ENCODE results near the gene ANO1.

The ANO1 gene

DNA sequence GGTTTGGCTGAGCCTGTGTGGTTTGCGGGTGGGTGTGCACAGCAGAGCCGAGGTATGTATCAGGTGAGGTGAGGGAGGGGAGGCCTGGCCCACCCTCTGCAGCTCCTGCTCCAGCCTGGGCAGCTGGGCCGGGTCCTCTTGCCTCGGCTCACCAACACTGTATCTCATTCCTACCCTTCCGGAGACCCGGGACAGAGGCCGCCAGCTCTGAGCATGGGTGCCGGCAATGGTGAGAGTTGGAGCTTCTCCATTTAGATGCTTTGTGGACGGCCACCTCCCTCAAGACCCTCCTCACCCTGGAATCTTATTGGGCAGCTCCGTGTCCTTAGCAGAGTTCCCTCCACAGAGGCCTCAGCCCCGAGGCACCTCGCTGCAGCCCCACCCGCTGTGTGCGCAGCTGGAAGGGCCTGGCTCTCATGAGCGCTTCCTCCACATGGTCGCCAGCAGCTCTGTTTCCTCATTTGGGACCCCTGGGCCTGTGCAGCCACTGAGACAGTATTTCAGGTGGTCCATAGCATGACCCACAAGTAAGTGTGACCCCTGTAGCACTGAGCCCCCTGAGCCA is 55.7 kb downstream of the ANO1 start:
- in situ Hi-C loops (cut with MboI; ENCODE audit: low sequenced_read_pairs), result no loop called here

DNA sequence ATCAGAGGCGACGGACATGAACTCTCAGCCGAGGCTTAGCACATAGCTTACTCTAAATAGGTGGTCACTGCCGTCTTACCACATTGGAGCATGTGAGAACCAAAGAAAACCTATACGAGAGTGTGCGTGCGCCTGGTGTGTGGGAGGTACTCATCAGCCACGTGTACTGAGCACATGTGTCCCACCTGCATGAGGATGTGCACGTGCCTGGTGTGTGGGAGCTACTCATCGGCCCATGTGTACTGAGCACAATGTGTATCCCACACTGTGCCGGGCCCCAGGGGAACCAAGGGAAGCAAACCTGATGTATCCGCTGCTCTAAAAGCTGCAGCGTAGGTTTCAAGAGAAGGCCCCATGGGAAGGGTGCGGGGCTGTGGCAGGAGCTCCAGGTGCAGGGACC is 56.4 kb downstream of the ANO1 start:
- in situ Hi-C loops (cut with MboI; ENCODE audit: low sequenced_read_pairs), result no loop called here

DNA sequence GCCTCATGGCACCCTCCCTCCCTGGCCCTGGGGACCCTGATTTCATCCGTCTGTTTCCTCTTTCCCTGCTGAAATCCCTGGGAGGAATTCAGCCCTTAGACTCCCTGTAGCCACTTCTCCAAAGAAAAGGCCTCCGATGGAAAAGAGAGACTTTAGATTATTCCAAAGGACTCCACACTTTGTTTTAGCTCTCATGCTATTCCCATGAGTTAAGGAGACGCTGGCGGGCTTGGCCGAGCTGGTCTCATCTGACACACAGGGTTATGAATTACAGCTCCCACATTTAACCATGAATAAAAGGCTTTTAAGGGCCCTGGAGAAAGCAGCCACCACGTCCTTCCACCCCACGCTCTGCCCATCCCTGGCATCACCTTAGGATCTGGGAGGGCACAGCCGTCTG is 57.0 kb downstream of the ANO1 start:
- in situ Hi-C loops (cut with MboI; ENCODE audit: low sequenced_read_pairs), result no loop called here

DNA sequence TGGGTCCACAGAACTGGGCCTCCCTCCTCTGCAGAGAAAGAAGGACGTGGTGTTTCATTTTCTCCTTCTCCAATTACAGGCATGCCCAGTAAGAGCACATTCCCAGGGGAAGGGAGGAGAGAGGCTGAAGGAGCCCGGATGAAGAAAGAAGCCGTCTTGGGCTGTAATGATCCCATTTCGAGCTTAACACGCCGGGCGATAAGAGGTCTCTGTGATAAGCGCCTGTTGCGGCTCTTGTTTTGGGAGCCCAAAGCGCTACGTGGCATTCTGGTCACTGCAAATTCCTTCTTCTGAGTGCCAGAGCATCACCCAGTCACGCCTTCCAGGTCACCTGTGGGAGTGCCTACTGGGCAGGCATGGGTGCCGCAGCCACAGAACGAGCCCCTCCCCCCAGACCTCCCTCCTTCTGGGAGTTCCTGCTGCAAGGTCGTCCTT is 57.5 kb downstream of the ANO1 start:
- in situ Hi-C loops (cut with MboI; ENCODE audit: low sequenced_read_pairs), result no loop called here

DNA sequence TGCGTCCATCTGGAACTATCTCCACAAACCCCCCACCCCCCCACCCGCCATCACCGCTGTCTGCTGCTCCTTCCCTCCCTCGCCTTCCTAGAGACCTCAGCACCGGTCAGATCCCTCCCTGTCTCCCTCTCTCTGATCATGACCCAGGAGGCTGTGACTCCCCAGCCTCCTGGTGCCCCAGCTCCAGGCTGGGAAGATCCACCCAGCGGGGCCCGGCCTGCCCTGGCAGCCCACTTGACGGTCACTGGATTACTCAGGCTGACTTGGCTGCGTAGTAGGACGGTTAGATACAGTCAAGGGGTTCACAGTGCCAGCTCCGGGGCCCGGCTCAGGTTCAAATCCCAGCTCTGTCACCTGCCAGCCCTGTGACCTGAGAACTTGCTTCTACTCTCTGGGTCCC is 59.3 kb downstream of the ANO1 start:
- in situ Hi-C loops (cut with MboI; ENCODE audit: low sequenced_read_pairs), result no loop called here

DNA sequence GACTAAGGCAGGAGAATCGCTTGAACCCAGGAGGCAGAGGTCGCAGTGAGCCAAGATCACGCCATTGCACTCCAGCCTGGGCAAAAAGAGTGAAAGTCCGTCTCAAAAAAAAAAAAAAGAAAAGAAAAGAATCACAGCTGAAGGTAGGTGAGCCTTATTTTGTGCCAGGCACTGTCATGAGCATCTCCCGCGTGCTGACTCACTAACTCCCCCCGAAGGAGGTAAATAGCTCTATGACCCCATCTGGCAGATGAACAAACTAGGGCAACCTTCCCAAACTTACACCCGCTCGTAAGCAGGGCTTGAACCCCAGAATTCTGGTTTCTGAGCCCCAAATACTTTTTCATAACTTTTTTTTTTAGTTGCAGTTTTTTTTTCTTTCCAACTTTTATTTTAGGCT is 60.3 kb downstream of the ANO1 start:
- in situ Hi-C loops (cut with MboI; ENCODE audit: low sequenced_read_pairs), result no loop called here

DNA sequence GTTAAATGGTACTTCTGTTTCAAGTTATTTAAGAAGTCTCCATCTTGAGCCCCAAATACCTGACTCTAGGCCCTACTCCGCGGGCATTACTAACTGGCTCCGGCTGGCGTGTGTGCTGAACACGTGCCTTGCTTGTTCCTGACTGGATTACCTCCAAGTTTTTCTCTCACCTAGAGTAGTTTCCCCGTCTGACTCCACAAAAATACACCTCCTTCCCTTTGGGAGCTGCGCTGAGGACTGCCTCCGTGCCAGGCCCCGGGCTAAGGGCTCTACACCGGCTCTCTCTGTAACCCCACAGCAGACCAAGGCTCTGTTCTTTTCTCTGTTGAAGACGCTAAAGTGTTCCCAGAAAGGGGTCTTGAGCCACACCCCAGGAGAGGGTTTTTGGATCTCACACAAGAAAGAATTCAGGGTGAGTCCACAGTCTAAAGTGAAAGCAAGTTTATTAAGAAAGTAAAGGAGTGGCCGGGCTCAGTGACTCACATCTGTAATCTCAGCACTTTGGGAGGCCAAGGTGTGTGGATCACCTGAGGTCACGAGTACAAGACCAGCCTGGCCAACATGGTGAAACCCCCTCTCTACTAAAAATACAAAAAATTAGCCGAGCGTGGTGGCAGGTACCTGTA is 61.8 kb downstream of the ANO1 start:
- in situ Hi-C loops (cut with MboI; ENCODE audit: low sequenced_read_pairs), result no loop called here

DNA sequence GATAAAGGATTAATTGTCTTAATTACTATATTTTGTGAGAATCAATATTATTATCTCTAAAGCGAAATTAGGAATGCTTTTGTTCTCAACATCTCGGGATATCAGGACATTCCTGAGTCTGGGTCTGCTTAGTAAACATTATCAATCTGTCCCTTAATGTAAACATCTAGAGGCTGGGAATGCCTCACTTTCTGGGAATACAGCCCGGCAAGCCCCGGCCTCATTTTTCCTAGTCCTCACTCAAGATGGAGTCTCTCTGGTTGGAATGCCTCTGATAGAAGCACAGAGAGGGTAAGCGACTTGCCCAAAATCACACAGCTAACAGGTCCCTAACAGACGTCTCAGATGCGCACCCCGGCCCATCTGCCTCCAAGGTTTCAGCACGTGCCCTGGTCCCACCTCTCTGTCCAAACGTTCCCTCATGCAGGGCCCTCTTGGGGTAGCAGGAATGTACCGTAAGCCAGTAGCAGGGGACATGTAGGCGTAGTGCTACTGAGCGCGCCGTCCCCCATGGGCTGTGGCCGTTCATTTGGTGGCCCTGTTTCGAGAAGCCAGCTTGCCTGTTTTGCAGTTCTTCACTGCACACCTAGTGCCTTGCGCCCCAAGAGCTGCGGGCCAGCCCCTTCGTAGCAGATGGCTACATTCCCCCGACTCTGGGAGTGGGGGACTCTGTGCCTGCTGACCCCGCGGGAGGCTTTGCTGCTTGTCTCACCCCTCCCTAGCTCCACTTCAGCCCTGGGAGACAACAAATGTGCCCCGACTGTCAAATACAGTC is 62.8 kb downstream of the ANO1 start:
- in situ Hi-C loops (cut with MboI; ENCODE audit: low sequenced_read_pairs), result no loop called here

DNA sequence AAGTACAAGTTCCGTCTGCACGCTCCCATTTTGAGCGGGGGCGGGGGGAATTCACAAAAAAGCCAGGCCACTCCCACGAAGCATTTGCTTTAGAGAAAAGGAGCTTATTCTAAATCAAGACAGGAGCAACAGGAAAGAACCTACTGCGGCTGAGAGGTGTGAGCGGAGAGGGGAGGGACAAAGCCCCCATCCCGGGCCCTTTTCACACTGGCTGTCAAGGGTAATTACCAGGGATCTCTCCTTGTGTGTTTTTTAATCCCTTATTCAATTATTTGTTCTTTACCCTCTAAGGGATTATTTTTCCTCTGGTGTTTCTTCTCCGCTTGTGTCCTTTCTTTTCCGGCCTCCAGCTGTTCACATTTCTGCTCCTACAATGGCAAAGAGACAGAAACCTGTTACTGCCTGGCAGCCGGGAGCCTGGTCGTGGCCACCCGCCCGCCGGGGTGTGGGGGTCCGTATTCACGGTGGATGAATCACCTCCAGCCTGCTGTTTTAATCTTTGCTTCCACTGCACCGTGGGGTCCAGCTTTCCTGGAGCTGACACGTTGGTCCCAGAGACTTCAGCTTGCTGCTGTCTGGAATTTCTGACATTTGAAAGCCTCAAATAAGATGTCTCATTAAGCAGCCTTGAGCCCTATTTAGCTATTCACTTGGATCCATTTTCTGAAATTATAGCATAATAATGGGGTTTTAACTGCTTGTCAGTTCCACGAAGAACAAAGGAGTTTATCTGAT is 63.5 kb downstream of the ANO1 start:
- in situ Hi-C loops (cut with MboI; ENCODE audit: low sequenced_read_pairs), result no loop called here

DNA sequence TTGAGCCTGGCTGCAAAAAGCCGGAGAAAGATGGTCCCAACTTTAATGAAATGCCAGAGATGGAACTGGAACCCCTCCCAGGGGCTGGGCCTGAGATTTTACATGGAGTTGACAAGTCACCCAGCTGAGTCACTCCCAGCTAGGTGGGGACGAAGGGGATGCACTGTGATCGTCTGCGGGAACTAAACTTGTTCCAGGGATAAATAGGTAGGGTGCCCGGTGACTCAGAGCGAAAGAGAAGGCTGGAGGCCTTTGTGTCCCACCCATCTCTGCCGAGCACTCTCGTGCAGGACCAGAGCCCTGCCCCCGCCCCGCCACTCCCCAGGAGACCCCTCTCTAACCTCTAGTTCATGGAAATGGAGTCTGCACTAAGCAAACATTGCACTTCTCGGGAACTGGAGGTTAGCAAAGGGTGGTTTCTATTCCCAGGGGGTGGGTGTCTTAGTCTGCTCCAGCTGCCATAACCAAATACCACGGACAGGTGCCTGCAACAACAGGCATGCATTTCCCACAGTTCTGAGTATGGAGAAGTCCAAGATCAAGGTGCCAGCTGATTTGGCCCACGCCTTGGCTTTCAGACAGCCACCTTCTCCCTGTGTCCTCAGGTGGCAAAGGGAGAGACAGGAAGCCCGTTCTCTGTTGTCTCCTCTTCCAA is 64.2 kb downstream of the ANO1 start:
- in situ Hi-C loops (cut with MboI; ENCODE audit: low sequenced_read_pairs), result no loop called here

DNA sequence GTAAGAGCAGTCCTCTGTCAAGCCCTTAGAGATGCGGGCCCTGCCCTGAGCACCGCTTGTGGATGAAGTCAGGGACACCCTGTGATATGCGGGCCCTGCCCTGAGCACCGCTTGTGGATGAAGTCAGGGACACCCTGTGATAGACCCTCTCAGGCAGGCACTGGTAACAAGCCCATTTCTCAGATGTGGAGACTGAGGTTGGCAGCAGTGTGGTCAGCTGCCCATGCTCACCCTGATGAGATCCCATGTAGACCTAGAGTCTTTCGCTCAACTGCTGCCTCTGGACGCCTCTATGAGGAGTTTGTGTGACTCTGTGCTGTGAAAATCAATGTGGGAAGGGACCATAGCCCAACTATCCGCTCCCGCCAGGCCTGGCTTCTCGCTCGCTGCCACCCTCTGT is 66.1 kb downstream of the ANO1 start:
- in situ Hi-C loops (cut with MboI; ENCODE audit: low sequenced_read_pairs), result no loop called here

DNA sequence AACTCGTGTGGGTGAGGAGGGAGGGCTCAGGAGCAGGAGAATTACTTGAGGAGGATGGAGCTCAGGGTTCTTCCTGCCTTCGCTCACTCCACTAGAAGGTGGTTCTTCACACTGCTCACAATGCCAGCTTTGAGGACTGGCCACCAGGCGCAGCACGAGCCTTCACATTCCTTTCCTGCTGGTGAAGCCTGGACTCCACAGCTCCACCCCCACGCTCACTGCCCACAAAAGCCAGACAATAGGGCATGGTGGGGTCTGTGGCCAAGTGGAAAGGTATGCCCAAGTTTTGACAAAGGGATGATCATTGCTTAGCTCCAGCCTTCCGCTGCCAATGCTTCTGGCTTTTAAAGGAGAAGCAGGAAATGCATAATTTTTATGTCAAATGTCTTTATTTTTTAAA is 67.0 kb downstream of the ANO1 start:
- in situ Hi-C loops (cut with MboI; ENCODE audit: low sequenced_read_pairs), result no loop called here

DNA sequence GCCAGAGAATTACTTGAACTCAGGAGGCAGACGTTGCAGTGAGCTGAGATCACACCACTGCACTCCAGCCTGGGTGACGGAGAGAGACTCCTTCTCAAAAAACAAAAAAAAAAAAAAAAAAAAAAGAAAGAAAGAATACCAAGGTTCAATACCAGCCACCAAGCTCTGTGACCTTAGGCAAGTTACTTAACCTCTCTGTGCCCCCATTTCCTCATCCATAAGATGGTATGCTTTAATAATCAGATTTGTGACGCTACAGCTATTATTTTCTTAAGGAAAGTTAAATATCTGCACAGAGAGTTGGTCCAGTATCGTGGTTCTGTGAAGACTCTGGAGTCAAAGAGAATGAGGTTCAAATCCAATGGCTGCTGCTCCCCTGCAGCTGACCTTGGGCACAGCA is 67.7 kb downstream of the ANO1 start:
- in situ Hi-C loops (cut with MboI; ENCODE audit: low sequenced_read_pairs), result no loop called here

DNA sequence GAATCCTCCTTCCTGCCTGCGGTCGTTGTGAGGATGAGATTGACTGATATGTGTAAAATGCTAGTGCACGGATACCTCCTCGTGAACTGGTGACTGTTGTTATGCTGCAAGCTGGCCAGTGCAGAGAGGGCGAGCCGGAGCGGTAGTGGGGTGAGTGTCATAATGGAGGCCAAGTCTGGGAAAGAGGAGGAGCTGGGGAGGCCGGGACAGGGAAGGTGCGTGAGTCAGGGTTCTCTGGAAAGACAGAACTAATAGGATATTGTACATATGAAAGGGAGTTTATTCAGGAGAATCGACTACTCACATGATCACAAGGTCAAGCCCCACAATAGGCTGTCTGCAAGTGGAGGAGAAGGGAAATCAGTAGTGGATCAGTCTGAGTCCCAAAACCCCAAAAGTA is 68.2 kb downstream of the ANO1 start:
- in situ Hi-C loops (cut with MboI; ENCODE audit: low sequenced_read_pairs), result no loop called here

DNA sequence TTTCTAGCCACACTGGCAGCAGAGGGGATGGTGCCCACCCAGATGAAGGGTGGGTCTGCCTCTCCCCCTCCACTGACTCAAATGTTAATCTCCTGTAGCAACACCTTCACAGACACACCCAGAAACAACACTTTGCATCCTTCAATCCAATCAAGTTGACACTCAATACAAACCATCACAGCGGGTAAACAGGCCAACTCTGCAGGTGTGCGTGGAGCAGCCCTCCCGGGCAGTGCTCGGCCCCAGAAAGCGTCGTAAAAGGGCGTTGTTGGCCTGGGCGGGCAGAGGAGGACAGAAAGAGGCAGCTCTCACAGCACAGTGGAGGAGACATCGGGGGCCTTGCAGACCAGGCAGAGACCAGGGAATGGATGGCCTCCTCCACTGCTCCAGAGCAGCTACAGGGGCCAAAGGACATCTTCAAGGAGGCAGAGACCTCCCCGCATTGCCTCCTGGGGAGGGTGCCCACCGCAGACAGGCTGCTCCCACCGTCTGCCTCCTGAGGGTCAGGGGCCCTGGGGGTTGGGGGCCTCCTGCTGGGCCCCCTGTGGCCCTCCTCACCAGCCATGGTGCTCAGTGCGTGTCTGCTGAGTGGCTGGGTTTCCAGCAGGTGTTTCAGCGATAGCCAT is 68.9 kb downstream of the ANO1 start:
- in situ Hi-C loops (cut with MboI; ENCODE audit: low sequenced_read_pairs), result no loop called here

DNA sequence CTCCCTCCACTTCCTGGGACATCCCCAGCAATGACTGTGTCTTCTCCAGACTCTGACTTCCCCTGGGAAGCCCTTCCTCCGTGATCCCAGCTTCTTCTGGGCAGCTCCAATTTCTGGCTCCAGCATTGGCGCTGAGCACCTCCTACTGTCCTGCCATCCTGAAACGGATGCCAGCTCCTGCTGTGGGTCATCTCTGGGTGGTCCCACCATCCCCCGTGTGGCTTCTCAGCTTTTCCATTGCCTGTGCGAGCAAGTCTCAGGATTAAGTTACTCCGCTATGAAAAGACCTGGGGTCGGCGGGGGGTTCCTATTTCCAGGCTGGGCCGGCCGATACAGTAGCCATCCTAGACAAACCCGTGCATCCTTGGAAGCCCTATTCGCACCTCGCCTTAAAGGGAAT is 69.6 kb downstream of the ANO1 start:
- in situ Hi-C loops (cut with MboI; ENCODE audit: low sequenced_read_pairs), result no loop called here

DNA sequence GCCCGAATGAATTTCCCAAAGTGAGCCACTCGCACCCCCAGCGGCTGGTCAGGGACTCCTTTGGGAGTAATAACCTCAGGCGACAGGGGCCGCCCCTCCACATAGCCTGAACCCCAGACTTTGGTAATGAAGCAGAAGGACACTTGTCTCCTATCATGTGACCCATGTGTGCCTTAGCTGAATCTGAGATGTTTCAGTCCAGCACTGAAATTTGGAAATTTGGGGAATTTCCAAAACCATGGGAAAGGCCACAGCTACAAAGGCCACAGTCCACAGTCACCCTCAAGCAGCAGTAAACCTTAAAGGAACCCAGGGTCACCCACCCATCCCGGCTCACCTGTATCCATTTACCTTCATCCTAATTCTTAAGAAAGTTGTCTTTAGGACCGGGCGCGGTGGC is 73.6 kb downstream of the ANO1 start:
- in situ Hi-C loops (cut with MboI; ENCODE audit: low sequenced_read_pairs), result no loop called here

DNA sequence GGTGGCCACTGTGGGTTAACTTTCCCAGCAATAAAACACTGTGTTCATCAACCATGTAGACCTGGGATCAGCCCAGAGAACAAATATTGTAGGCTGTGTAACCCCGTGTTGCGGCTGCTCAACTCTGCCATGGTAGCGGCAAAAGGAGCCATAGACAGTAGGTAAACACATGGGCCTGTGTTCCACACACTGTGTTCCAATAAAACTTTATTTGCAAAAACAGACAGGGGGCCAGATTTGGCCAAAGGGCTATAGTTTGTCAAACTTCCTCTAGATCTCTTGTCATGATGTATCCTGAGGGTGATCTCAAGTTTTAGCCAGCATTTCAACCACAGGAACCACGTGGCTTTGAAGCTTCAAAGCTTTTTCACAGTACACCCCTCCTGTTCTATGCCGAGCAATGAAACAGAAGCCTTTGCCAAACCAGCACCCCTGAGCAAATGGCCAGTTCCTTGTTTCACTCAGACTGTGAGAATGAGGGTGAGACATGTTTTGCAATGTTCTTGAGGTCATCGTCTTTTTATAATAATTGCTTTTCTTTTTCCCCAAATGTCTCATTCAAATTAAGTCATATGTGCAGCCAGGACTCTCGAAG is 75.1 kb downstream of the ANO1 start:
- in situ Hi-C loops (cut with MboI; ENCODE audit: low sequenced_read_pairs), result no loop called here

DNA sequence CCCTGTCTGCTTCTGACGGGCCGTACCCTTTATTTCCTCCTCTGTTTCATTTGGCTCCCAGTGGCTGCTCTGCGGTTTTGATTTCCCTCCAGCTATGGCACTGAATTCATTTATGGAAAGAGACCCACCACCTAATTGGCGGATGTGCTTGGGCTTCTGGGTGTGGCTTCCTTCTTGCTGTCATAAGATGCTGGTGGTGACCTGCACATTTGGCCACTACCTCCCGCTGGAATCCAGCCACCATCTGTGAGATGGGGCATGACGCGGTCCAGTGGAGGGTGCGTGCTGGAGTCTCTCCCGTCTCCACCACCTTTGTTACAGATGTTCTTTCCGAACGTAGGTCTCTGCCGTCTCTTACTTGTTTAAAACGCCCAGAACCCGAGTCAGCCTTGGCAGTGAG is 77.3 kb downstream of the ANO1 start:
- in situ Hi-C loops (cut with MboI; ENCODE audit: low sequenced_read_pairs), result no loop called here

DNA sequence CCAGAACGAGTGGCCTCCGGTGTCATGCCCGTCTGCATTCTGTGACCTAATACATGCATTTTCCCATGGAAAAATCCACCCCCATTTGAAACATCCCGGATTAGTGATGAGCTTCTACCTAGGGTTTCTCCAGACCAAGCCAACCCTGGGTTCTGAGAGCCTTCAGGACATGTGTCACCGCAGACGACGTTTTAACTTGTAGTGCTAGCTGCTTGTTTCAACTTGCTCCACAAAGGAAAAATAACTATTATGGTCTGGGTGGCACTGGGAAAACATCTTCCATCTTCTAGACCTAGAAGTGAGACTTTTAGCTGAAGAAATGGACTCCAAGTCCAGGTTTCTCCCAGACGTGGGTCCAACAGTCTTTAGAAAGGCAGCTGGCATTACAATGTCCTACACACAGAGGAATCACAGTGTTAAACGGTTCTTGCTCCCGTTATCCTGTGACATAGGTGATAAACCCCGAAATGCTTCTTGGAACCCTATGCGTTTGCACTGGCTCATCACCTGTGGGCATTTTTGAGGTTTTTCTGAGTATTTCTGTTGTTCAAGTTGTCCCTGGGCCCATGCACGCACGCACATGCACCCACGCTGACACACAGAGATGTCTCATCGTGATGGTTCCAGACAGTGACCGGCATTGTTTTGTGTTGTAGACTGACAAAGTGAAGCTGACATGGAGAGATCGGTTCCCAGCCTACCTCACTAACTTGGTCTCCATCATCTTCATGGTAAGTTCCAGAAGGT is 78.3 kb downstream of the ANO1 start:
- in situ Hi-C loops (cut with MboI; ENCODE audit: low sequenced_read_pairs), result no loop called here

Measured in hTERT RPE-1 (cell line).